ENCODE results near the gene ERP27. TPM values are rescaled to one million over a fixed set of nuclear protein-coding genes. Genes with fewer than 3 reads are reported as not detected.

ERP27 gene
- total RNA-seq, 1 donor from 2014 or later = 0.13 TPM

GRCh38 chr12:14927267-14927666, 11.1 kb downstream of the ERP27 start:
- Histone ChIP-seq H3K27me3 (ENCODE audit: control insufficient read depth, insufficient read depth, low read length) (no peaks in the 10 kb centered on the region), H3K4me3 (ENCODE audit: low read depth, low read length) (no peak overlapping the region), H3K36me3 (ENCODE audit: control insufficient read depth, insufficient read depth, low read length) (no peaks in the 10 kb centered on the region)
- TF ChIP-seq, protein P1, sequence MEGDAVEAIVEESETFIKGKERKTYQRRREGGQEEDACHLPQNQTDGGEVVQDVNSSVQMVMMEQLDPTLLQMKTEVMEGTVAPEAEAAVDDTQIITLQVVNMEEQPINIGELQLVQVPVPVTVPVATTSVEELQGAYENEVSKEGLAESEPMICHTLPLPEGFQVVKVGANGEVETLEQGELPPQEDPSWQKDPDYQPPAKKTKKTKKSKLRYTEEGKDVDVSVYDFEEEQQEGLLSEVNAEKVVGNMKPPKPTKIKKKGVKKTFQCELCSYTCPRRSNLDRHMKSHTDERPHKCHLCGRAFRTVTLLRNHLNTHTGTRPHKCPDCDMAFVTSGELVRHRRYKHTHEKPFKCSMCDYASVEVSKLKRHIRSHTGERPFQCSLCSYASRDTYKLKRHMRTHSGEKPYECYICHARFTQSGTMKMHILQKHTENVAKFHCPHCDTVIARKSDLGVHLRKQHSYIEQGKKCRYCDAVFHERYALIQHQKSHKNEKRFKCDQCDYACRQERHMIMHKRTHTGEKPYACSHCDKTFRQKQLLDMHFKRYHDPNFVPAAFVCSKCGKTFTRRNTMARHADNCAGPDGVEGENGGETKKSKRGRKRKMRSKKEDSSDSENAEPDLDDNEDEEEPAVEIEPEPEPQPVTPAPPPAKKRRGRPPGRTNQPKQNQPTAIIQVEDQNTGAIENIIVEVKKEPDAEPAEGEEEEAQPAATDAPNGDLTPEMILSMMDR (IDR thresholded peaks at IDR 0.05; ENCODE audit: insufficient read depth, low read length, poor library complexity, severe bottlenecking) = no peak
- no peak for DNase-seq (ENCODE audit: low read depth)

DNA sequence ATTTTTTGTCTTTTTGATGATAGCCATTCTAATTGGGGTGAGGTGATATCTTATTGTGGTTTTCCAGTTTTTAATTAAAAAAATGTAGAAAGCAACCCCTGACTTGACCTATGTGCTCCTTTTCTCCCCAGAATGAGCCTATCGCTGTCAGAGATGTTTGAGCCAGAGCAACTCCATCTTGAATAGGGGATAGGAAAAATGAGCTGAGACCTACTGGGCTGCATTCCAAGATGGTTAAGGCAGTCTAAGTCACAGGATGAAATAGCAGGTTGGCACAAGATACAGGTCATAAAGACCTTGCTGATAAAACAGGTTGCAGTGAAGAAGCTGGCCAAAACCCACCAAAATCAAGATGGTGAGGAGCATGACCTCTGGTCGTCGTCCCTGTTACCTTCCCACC, 13.8 kb downstream of the ERP27 start:
- Histone ChIP-seq H3K4me3 (ENCODE audit: low read depth, low read length) (no peak overlapping the region), H3K36me3 (ENCODE audit: control insufficient read depth, insufficient read depth, low read length) (no peaks in the 10 kb centered on the region), H3K27me3 (ENCODE audit: control insufficient read depth, insufficient read depth, low read length) (no peaks in the 10 kb centered on the region)
- TF ChIP-seq, protein P1 (IDR thresholded peaks at IDR 0.05; ENCODE audit: insufficient read depth, low read length, poor library complexity, severe bottlenecking) = no peak
- no peak for DNase-seq (ENCODE audit: low read depth)

- Histone ChIP-seq H3K27me3 (ENCODE audit: control insufficient read depth, insufficient read depth, low read length) (no peaks in the 10 kb centered on the region), H3K4me3 (ENCODE audit: low read depth, low read length) (no peak overlapping the region), H3K36me3 (ENCODE audit: control insufficient read depth, insufficient read depth, low read length) (no peaks in the 10 kb centered on the region)
- TF ChIP-seq, protein P1 (IDR thresholded peaks at IDR 0.05; ENCODE audit: insufficient read depth, low read length, poor library complexity, severe bottlenecking) = no peak
- DNase-seq (ENCODE audit: low read depth) = no peak
These were observed 14.4 kb downstream of the ERP27 start for GRCh38 chr12:14923944-14924343.

GRCh38 chr12:14921218-14921617, 17.1 kb downstream of the ERP27 start:
- no peaks in the 10 kb centered on the region for H3K27me3 ChIP-seq (ENCODE audit: control insufficient read depth, insufficient read depth, low read length)
- H3K4me3 ChIP-seq (ENCODE audit: low read depth, low read length) = no peak overlapping the region
- H3K36me3 ChIP-seq (ENCODE audit: control insufficient read depth, insufficient read depth, low read length) = no peaks in the 10 kb centered on the region
- no peak for DNase-seq (ENCODE audit: low read depth)
- TF ChIP-seq, protein P1 (IDR thresholded peaks at IDR 0.05; ENCODE audit: insufficient read depth, low read length, poor library complexity, severe bottlenecking) = no peak

- TF ChIP-seq, protein P1 (IDR thresholded peaks at IDR 0.05; ENCODE audit: insufficient read depth, low read length, poor library complexity, severe bottlenecking) = no peak
- Histone ChIP-seq H3K27me3 (ENCODE audit: control insufficient read depth, insufficient read depth, low read length) (no peaks in the 10 kb centered on the region), H3K36me3 (ENCODE audit: control insufficient read depth, insufficient read depth, low read length) (no peaks in the 10 kb centered on the region), H3K4me3 (ENCODE audit: low read depth, low read length) (no peak overlapping the region)
- no peak for DNase-seq (ENCODE audit: low read depth)
These were observed 17.7 kb downstream of the ERP27 start for GRCh38 chr12:14920475-14921126.

DNA sequence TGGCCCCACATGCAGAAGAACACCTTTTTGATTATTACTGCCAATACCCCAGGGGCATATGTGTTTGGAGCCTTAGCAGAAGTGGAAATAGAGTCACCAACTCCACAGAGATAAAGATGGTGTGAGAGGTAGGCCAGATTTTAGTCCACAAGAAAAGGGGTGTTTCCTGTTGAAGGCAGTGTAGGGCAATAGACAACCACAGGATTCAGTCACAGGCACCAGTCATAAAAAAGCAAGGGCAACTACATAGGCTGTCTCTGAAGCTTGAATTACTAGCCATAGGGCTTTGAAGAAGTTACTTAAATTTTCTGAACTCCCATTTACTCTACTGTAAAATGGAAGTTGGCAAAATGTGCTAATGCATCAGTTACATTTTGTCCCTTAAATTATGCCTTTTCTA, 18.9 kb downstream of the ERP27 start:
- no peak for DNase-seq (ENCODE audit: low read depth)
- Histone ChIP-seq H3K4me3 (ENCODE audit: low read depth, low read length) (no peak overlapping the region), H3K27me3 (ENCODE audit: control insufficient read depth, insufficient read depth, low read length) (no peaks in the 10 kb centered on the region), H3K36me3 (ENCODE audit: control insufficient read depth, insufficient read depth, low read length) (no peaks in the 10 kb centered on the region)
- TF ChIP-seq, protein P1 (IDR thresholded peaks at IDR 0.05; ENCODE audit: insufficient read depth, low read length, poor library complexity, severe bottlenecking) = no peak
